Stimulated activated CD4-positive, alpha-beta T cell treated with anti-CD3 and anti-CD28 coated beads, Interleukin-15, amount 100 ng/mL, for 48 hours (primary cell): ENCODE results near the gene IER5L.
"Not testable (repeated sequence)": the region's sequence is repeated elsewhere in the genome, so short reads cannot be mapped to it uniquely, and the experiment has no call there.

ENCODE experiments used
- DNase-seq, 2 donors: peaks; one replicate each; pipeline ENCODE4 v3.0.0-alpha.2; 2020; ENCODE audit warnings: low read depth in 2 of 2

IER5L gene

GRCh38 chr9:129181246-129181645, 3.2 kb upstream of the IER5L start:
- no peak for DNase-seq

GRCh38 chr9:129178568-129179382, 714 bp upstream of the IER5L start:
- DNase-seq, result no peak

- DNase-seq, result no peak
These were observed 644 bp downstream of the IER5L start for GRCh38 chr9:129177443-129177790.

- DNase-seq, result no peak
These were observed 1.2 kb downstream of the IER5L start for GRCh38 chr9:129176701-129177442.

- peak; percentile 65 to 79 for DNase-seq
These were observed 2.0 kb downstream of the IER5L start for GRCh38 chr9:129175825-129176633.

- no peak for DNase-seq
These were observed 2.6 kb downstream of the IER5L start for GRCh38 chr9:129175515-129175824.

- no peak for DNase-seq
These were observed 3.1 kb downstream of the IER5L start for GRCh38 chr9:129174724-129175514.

GRCh38 chr9:129174102-129174723, 3.8 kb downstream of the IER5L start:
- peak; percentile 41 to 81 for DNase-seq

- no peak for DNase-seq
These were observed 4.6 kb downstream of the IER5L start for GRCh38 chr9:129173296-129174101.

- no peak for DNase-seq
These were observed 5.2 kb downstream of the IER5L start for GRCh38 chr9:129172816-129173215.

GRCh38 chr9:129171993-129172751, 5.9 kb downstream of the IER5L start:
- no peak for DNase-seq

GRCh38 chr9:129170229-129170628, 7.8 kb downstream of the IER5L start:
- DNase-seq, result no peak

GRCh38 chr9:129166623-129167557, 11.2 kb downstream of the IER5L start:
- no peak for DNase-seq

- no peak for DNase-seq
These were observed 12.9 kb downstream of the IER5L start for GRCh38 chr9:129165198-129165597.

GRCh38 chr9:129164246-129164930, 13.7 kb downstream of the IER5L start:
- DNase-seq, result no peak

GRCh38 chr9:129163753-129164152, 14.3 kb downstream of the IER5L start:
- no peak for DNase-seq

GRCh38 chr9:129163198-129163670, 14.8 kb downstream of the IER5L start:
- DNase-seq, result not testable (repeated sequence)
